ENCODE measurements around the gene SPTLC3. TPM values are rescaled to one million over a fixed set of nuclear protein-coding genes. Genes with fewer than 3 reads are reported as not detected.

SPTLC3 gene
- total and polyA plus RNA-seq, 2 donors = 3.1 to 28.1 TPM

DNA sequence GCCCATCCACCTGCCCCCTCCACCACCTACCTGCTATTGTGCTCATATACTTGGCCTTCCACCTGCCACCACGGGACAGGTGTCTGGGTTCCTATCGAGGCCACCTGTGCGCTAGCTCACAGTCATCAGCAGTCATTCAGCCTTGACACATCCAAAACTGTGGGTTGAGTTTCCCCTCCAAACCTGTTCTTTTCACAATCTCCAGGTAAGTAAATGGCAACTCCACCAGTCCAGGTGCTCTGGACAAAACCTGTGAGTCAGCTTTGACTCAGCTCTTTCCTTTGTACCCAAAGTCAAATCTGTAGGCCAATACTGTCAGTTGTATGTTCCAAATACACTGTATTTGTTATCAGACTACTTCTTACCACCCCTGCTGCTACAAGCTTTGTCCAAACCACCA lies 52.6 kb downstream of the SPTLC3 start:
- 91% methylated on average over 3 of the region's 3 CpGs for WGBS
- no peak for DNase-seq (ENCODE audit: extremely low spot score)
- Histone ChIP-seq H3K36me3 (ENCODE audit: insufficient read depth) (no peaks in the 10 kb centered on the region), H3K27ac (ENCODE audit: low read depth) (no peak overlapping the region), H3K4me3 (ENCODE audit: low read depth, low read length) (no peak overlapping the region), H3K4me1 (ENCODE audit: insufficient read depth) (no peaks in the 10 kb centered on the region)

DNA sequence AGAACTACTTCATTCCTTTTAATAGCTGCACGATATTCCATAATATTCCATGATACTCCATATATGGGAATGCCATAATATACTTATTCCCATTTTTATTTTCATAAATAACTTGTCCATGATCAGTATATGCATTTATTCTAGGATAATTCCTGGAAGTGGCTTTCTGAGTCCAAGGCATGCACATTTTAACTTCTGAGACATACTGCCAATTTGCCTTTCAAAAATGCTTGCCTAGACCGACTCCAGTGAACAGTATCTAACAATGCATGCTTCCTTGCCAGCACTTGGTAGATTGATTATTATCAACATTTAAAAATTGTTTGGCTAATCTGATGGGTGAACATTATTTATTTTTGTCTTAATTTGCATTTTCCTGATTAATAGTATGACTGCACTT lies 54.0 kb downstream of the SPTLC3 start:
- WGBS = 67% methylated on average over 2 of the region's 2 CpGs
- DNase-seq (ENCODE audit: extremely low spot score) = no peak
- H3K4me3 ChIP-seq (ENCODE audit: low read depth, low read length) = no peak overlapping the region
- H3K4me1 ChIP-seq (ENCODE audit: insufficient read depth) = no peaks in the 10 kb centered on the region
- H3K36me3 ChIP-seq (ENCODE audit: insufficient read depth) = no peaks in the 10 kb centered on the region
- no peak overlapping the region for H3K27ac ChIP-seq (ENCODE audit: low read depth)

DNA sequence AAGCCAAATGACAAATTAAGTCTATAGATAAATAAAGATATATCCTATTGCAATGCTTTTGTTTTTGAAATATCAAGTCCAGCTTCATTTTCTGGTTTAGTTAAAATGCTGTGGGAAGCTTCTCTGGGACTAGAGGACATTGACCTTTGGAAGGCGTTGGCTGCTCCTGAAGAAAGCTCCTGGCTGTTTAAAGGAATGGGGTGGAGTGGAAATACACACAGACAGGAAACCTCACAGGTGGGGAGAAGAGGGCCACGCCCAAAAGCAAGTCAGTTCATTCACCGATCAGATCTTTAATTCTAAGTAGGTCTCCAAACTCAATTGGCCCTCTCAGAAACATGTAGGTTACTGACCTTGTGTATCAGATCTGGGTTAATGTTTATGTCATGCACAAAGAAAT lies 59.6 kb downstream of the SPTLC3 start:
- Histone ChIP-seq H3K27ac (ENCODE audit: low read depth) (no peak overlapping the region), H3K4me3 (ENCODE audit: low read depth, low read length) (no peak overlapping the region), H3K36me3 (ENCODE audit: insufficient read depth) (no peaks in the 10 kb centered on the region), H3K4me1 (ENCODE audit: insufficient read depth) (no peaks in the 10 kb centered on the region)
- no peak for DNase-seq (ENCODE audit: extremely low spot score)
- WGBS = 82% methylated on average over 3 of the region's 3 CpGs

DNA sequence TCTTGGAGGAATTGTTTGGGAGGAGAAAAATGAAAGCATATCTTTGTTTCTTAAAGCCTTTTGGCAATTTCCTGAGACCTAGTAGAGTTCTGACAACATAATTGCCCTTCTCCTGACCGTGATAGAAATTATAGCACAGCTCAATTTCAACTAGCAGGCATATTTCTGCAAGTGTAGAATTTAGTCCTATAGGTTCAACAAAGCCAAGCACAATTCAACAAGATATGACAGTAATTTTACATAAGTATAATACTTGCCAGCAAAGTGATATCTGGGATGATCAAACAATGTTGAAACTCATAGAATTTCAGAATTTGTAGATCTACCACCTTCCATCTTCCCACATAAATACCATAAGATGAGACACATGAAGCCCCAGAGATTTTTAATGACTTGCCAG lies 73.1 kb downstream of the SPTLC3 start:
- Histone ChIP-seq H3K27ac (ENCODE audit: low read depth) (no peak overlapping the region), H3K4me3 (ENCODE audit: low read depth, low read length) (no peak overlapping the region), H3K36me3 (ENCODE audit: insufficient read depth) (no peaks in the 10 kb centered on the region), H3K4me1 (ENCODE audit: insufficient read depth) (no peaks in the 10 kb centered on the region)
- DNase-seq (ENCODE audit: extremely low spot score) = no peak
- 90% methylated on average over 1 of the region's 1 CpG for WGBS

DNA sequence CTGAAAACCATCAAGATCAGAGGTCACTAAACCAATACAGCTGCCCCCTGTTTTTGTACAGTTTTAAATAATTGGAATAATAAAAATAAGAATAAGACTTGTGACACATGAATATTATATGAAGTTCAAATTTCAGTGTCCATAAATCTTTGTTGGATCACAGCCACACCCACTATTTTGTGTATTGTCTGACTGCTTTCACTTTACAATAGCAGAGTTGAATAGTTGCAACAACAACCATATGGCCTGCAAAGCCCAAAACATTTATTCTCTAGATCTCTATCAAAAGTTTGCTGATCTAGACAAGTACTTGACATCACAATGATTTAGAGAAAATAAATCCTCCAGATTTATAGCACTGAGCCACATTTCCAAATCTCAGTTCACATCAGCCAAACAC lies 73.6 kb downstream of the SPTLC3 start:
- Histone ChIP-seq H3K4me1 (ENCODE audit: insufficient read depth) (no peaks in the 10 kb centered on the region), H3K36me3 (ENCODE audit: insufficient read depth) (no peaks in the 10 kb centered on the region), H3K27ac (ENCODE audit: low read depth) (no peak overlapping the region), H3K4me3 (ENCODE audit: low read depth, low read length) (no peak overlapping the region)
- no peak for DNase-seq (ENCODE audit: extremely low spot score)

DNA sequence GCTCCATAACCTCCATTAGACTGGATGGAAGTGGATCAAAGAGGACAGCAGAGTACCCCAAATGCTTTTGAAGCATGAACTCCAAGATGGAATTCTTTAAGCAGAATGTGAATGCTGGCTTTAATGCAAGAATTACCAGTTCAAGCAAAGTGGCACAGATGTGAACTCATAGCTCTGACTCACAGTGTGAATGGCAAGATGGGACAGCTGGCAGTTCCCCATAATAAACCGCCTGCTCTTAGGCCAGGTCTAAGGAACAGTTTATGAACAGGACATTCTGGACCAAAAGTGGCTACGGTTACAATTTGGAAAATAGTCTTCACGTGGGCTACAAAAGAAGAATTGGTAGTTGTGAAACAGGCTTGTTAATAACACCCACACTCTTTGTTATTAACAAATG lies 76.5 kb downstream of the SPTLC3 start:
- no peak overlapping the region for H3K27ac ChIP-seq (ENCODE audit: low read depth)
- 69% methylated on average over 3 of the region's 3 CpGs for WGBS
- no peak overlapping the region for H3K4me3 ChIP-seq (ENCODE audit: low read depth, low read length)
- no peaks in the 10 kb centered on the region for H3K36me3 ChIP-seq (ENCODE audit: insufficient read depth)
- H3K4me1 ChIP-seq (ENCODE audit: insufficient read depth) = no peaks in the 10 kb centered on the region
- no peak for DNase-seq (ENCODE audit: extremely low spot score)

DNA sequence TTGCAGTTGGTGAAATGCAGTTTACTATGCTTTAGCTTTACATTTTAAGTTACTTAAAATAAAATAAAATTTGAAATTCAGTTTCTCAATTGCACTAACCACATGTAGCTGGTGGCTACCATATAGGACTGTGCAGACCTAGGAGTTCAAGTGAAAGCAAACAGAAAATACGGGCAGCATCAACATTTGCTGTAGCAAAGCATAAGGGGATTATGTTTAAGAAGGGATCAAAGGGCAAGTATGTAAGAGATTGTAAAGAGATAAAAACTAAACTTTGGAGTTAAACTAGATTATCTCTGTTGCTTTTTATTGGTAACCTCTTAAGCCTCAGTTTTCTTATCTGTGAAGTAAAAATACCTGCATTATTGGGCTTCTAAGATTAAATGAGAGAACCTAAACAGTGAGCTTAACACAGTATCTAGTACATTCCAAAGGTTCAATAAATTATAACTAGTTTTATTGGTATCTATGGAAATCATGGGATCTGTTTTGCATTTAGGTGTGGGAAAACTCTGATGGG lies 81.2 kb downstream of the SPTLC3 start:
- Histone ChIP-seq H3K4me1 (ENCODE audit: insufficient read depth) (no peaks in the 10 kb centered on the region), H3K4me3 (ENCODE audit: low read depth, low read length) (no peak overlapping the region), H3K27ac (ENCODE audit: low read depth) (no peak overlapping the region), H3K36me3 (ENCODE audit: insufficient read depth) (no peaks in the 10 kb centered on the region)
- 44% methylated on average over 1 of the region's 1 CpG for whole genome bisulfite sequencing
- no peak for DNase-seq (ENCODE audit: extremely low spot score)

DNA sequence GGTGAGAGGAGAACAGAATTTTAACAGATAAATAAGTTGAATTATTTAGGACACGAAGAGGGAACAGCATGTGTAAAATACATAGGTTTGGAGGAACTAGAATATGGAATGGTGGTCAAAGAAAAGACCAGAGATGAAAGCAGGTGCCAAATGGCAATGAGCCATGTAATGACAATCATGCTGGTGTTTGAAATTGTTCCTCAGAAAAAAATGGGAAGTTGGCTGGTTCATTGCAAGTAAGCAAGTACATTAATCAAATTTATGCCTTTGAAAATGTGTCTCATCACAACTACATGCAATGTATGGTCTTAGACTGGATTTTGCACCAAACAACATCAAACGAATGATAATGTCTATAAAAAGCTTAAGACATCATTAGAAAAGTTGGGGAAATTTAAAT lies 83.3 kb downstream of the SPTLC3 start:
- no peaks in the 10 kb centered on the region for H3K36me3 ChIP-seq (ENCODE audit: insufficient read depth)
- 56% methylated on average over 2 of the region's 2 CpGs for WGBS
- no peaks in the 10 kb centered on the region for H3K4me1 ChIP-seq (ENCODE audit: insufficient read depth)
- no peak overlapping the region for H3K4me3 ChIP-seq (ENCODE audit: low read depth, low read length)
- no peak overlapping the region for H3K27ac ChIP-seq (ENCODE audit: low read depth)
- no peak for DNase-seq (ENCODE audit: extremely low spot score)

DNA sequence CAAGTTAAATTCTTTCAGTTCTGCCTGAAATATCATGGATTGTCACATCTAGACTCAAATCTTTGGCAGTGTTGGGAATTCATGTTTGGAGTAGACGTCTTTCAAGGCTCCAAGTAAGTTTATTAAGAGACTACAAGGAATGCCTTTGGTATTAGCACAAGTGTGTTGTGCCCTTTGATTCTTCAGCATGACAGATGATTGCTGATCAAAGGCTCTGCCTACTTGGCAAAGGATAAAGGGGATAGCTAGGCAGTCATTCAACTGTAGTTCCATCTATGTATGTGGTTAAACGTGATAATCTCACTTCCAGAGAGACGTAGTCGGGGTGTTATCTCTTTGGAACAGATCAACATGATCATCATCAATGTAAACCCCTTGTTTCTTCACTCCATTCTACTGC lies 86.2 kb downstream of the SPTLC3 start:
- H3K4me3 ChIP-seq (ENCODE audit: low read depth, low read length) = no peak overlapping the region
- H3K4me1 ChIP-seq (ENCODE audit: insufficient read depth) = no peaks in the 10 kb centered on the region
- no peaks in the 10 kb centered on the region for H3K36me3 ChIP-seq (ENCODE audit: insufficient read depth)
- H3K27ac ChIP-seq (ENCODE audit: low read depth) = no peak overlapping the region
- 70% methylated on average over 4 of the region's 4 CpGs for WGBS
- no peak for DNase-seq (ENCODE audit: extremely low spot score)

DNA sequence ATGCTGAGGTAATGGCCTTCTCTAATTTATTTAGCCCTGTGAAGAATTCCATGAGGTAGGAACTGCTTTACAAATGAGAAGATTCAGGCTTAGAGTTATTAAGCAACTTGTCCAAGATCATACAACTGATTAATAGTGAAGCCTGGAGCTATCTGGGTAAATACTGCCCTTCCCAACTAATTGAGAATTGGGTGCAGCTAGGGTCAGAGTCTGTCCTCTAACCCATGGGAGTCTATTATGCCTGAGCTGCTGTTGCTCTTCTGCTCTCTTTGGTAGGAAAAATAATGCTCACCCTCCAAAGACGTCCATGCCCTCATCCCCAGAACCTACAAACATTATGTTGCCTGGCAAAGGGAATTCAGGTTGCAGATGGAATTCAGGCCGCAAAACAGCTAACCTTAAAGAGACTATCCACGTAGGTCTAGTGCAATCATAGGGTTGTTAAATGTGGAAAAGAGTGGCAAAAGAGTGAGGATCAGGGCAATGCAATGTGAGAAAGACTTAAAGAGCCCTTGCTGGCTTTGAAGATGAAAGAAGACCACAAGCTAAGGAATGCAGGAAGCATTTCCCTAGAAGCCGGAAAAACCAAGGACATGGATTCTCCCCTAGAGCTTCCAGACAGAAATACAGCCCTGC lies 90.1 kb downstream of the SPTLC3 start:
- DNase-seq (ENCODE audit: extremely low spot score) = no peak
- Histone ChIP-seq H3K36me3 (ENCODE audit: insufficient read depth) (no peaks in the 10 kb centered on the region), H3K4me1 (ENCODE audit: insufficient read depth) (no peaks in the 10 kb centered on the region), H3K4me3 (ENCODE audit: low read depth, low read length) (no peak overlapping the region), H3K27ac (ENCODE audit: low read depth) (no peak overlapping the region)
- WGBS = 89% methylated on average over 4 of the region's 4 CpGs

DNA sequence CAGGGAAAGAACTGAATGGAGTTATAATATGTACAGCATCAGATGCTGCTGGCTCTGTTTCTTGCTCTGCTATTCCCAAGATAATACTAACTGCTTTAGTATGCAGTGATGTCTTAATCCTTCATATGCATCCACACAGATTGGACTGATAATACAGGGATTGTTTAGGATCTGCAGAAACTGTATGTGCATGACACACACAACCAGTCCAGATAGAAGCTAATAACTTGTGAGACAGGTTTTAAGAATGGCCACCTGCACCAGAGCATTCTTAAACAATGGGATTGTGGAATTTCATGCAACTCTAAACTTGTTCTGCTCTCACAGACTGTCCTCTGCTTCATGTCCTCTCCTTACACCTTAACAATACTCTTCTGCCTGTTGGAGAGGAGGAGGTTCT lies 90.9 kb downstream of the SPTLC3 start:
- DNase-seq (ENCODE audit: extremely low spot score) = no peak
- no peaks in the 10 kb centered on the region for H3K4me1 ChIP-seq (ENCODE audit: insufficient read depth)
- no peak overlapping the region for H3K27ac ChIP-seq (ENCODE audit: low read depth)
- H3K36me3 ChIP-seq (ENCODE audit: insufficient read depth) = no peaks in the 10 kb centered on the region
- H3K4me3 ChIP-seq (ENCODE audit: low read depth, low read length) = no peak overlapping the region

DNA sequence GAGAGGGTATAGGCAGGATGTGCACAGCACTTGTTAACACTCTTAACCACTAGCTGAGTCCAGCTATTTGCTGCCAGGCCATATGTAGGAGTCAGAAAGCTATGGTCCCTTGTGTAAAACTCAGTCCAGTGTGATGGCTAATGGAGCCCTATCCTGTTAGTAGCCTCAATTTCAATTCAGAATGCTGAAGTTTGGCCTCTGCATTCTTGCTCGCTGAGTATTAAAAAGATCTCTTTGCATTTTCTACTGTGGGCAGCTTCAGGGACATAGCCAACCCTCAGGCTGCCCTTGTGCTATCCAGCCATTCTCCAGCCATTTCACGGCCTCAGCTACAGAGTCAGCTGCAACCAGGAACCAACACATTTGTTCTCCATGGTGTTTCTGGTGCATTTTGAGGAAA lies 92.5 kb downstream of the SPTLC3 start:
- no peak overlapping the region for H3K4me3 ChIP-seq (ENCODE audit: low read depth, low read length)
- H3K36me3 ChIP-seq (ENCODE audit: insufficient read depth) = no peaks in the 10 kb centered on the region
- no peaks in the 10 kb centered on the region for H3K4me1 ChIP-seq (ENCODE audit: insufficient read depth)
- DNase-seq (ENCODE audit: extremely low spot score) = no peak
- WGBS = 93% methylated on average over 2 of the region's 2 CpGs
- no peak overlapping the region for H3K27ac ChIP-seq (ENCODE audit: low read depth)

DNA sequence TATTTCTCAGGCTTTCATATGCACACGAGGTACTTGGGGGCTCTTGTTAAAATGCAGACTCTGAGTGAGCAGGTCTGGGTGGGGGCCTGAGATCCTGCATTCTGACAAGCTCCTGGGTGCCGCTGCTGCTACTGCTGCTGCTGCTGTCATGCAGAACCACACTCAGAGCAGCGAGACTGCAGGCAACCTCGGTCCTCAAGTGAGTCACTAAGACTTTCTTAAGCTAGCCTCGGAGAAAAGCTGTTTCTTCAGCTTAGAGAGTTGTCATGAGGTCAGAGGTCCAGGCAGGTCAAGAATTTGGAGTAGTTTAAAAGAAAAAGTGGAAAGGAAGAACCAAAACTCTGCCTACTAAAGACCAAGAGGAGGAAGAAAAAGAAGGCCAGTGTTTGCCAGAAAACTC lies 92.9 kb downstream of the SPTLC3 start:
- Histone ChIP-seq H3K27ac (ENCODE audit: low read depth) (no peak overlapping the region), H3K4me1 (ENCODE audit: insufficient read depth) (no peaks in the 10 kb centered on the region), H3K36me3 (ENCODE audit: insufficient read depth) (no peaks in the 10 kb centered on the region), H3K4me3 (ENCODE audit: low read depth, low read length) (no peak overlapping the region)
- 61% methylated on average over 5 of the region's 5 CpGs for WGBS
- DNase-seq (ENCODE audit: extremely low spot score) = no peak

DNA sequence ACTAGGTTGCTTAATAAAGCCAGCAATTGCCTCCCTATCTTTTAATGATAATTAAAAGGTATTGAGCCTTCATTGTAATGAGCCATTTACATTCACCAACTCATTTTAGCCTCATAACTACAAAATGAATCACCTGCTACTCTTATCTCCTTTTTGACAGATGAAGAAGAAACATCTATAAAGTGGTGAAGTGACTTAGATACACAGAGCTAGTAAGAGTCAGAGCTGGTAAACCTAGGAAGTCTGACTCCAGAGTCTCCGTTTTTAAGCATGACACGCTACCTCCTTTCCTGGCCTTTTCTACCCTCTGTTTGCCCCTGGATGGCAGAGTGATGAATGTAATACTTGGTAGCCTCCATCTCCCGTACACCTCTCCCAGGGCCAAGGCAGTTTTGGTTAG lies 93.5 kb downstream of the SPTLC3 start:
- H3K4me1 ChIP-seq (ENCODE audit: insufficient read depth) = no peaks in the 10 kb centered on the region
- no peak for DNase-seq (ENCODE audit: extremely low spot score)
- H3K36me3 ChIP-seq (ENCODE audit: insufficient read depth) = no peaks in the 10 kb centered on the region
- 64% methylated on average over 3 of the region's 3 CpGs for WGBS
- no peak overlapping the region for H3K4me3 ChIP-seq (ENCODE audit: low read depth, low read length)
- H3K27ac ChIP-seq (ENCODE audit: low read depth) = no peak overlapping the region

DNA sequence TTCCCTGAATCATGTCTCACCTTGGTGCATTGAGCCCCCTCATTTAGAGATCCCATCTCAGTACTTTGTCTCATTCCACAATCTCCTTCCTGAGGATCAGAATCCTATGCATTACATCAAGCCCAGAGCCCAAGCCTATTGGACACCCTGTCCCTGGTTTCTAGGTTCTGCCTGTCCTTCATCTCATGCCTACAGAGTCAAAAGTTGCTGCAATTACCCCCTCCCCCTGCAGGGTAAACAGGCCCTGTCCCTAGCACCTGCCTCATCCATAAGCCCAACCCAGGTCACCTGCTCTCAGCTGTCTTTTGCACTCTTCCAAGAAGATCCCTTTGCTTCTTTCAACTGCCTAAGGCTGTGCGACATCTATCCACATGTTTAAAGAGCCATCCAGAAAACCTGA lies 93.9 kb downstream of the SPTLC3 start:
- WGBS = 89% methylated on average over 1 of the region's 1 CpG
- H3K27ac ChIP-seq (ENCODE audit: low read depth) = no peak overlapping the region
- DNase-seq (ENCODE audit: extremely low spot score) = no peak

More for the DNA sequence above, 93.9 kb downstream of the SPTLC3 start:
- H3K36me3 ChIP-seq (ENCODE audit: insufficient read depth) = no peaks in the 10 kb centered on the region
- H3K4me1 ChIP-seq (ENCODE audit: insufficient read depth) = no peaks in the 10 kb centered on the region
- no peak overlapping the region for H3K4me3 ChIP-seq (ENCODE audit: low read depth, low read length)

Data from urinary bladder (tissue), 4 donors.